Naive thymus-derived CD4-positive, alpha-beta T cell (primary cell): ENCODE results near the gene PRR5L. TPM values are rescaled to one million over a fixed set of nuclear protein-coding genes. Genes with fewer than 3 reads are reported as not detected.

Experiments used
- ATAC-seq: fragments of 150-1000 bp; cut with Tn5 transposase; 2 replicates; pipeline ENCODE4 v1.10.0; 2021; ENCODE audit warnings: mild to moderate bottlenecking, moderate library complexity
- CTCF ChIA-PET: fragments of 350-600 bp; sonication (Branson Sonifier 250); formaldehyde crosslinking; loops from one replicate; lab custom pipeline; 2021; ENCODE audit warnings: antibody characterized with exemption; lab: Charles Lee
- POLR2A ChIA-PET: fragments of 350-600 bp; sonication (Branson Sonifier 250); formaldehyde crosslinking; loops from one replicate; lab custom pipeline; 2021; ENCODE audit warnings: antibody characterized with exemption, inconsistent platforms; lab: Charles Lee
- DNase-seq, 9 donors: peaks; one replicate each; pipeline versions ENCODE4 v3.0.0 to v3.0.0-alpha.2; 2020 to 2022; ENCODE audit warnings: mixed read lengths in 1 of 9
- H3K27ac ChIP-seq: one replicate; pipeline ENCODE4 v1.7.0; 2013; ENCODE audit warnings: mild to moderate bottlenecking, low read depth, low read length, moderate library complexity
- H3K27me3 ChIP-seq, 2 donors: one replicate each; pipeline ENCODE4 v1.7.0; 2013; ENCODE audit warnings: low read length in 2 of 2, mild to moderate bottlenecking in 2 of 2, moderate library complexity in 2 of 2; ENCODE audit not compliant: control insufficient read depth in 2 of 2, insufficient read depth in 2 of 2
- H3K36me3 ChIP-seq, 3 experiments: 1 replicate in 2 of 3; 2 replicates in 1 of 3; pipeline ENCODE4 v1.7.0; 2013; ENCODE audit warnings: low read length in 3 of 3, mild to moderate bottlenecking in 3 of 3, moderate library complexity in 1 of 3; ENCODE audit not compliant: insufficient read depth in 3 of 3, control insufficient read depth in 2 of 3
- H3K4me1 ChIP-seq, 2 donors: one replicate each; pipeline ENCODE4 v1.7.0; 2013; ENCODE audit warnings: low read length in 2 of 2, mild to moderate bottlenecking in 2 of 2, moderate library complexity in 1 of 2; ENCODE audit not compliant: control insufficient read depth in 2 of 2, insufficient read depth in 2 of 2
- H3K4me3 ChIP-seq: 2 replicates; pipeline ENCODE4 v1.7.0; 2013; ENCODE audit warnings: mild to moderate bottlenecking, low read length
- H3K9me3 ChIP-seq, 3 experiments: 1 replicate in 2 of 3; 2 replicates in 1 of 3; pipeline ENCODE4 v1.7.0; 2013; ENCODE audit warnings: low read length in 3 of 3; ENCODE audit not compliant: control insufficient read depth in 2 of 3
- H3K27ac Mint-ChIP-seq, 9 donors: one replicate each; pipeline ENCODE4 v1.8.0; 2020 to 2022; ENCODE audit warnings: mixed read lengths in 9 of 9, mild to moderate bottlenecking in 8 of 9, moderate library complexity in 5 of 9, inconsistent platforms in 2 of 9
- H3K27me3 Mint-ChIP-seq, 5 donors: one replicate each; pipeline ENCODE4 v1.8.0; 2021 to 2022; ENCODE audit warnings: mixed read lengths in 5 of 5, mild to moderate bottlenecking in 1 of 5
- H3K36me3 Mint-ChIP-seq, 5 donors: one replicate each; pipeline ENCODE4 v1.8.0; 2020 to 2022; ENCODE audit warnings: mixed read lengths in 5 of 5, mild to moderate bottlenecking in 3 of 5, inconsistent platforms in 1 of 5
- H3K4me1 Mint-ChIP-seq, 7 donors: one replicate each; pipeline ENCODE4 v1.8.0; 2020 to 2022; ENCODE audit warnings: mixed read lengths in 7 of 7, mild to moderate bottlenecking in 3 of 7, inconsistent platforms in 1 of 7
- H3K4me3 Mint-ChIP-seq, 10 donors: one replicate each; pipeline ENCODE4 v1.8.0; 2020 to 2022; ENCODE audit warnings: mild to moderate bottlenecking in 10 of 10, mixed read lengths in 10 of 10, moderate library complexity in 6 of 10, inconsistent platforms in 2 of 10
- H3K9me3 Mint-ChIP-seq, 11 donors: one replicate each; pipeline ENCODE4 v1.8.0; 2020 to 2022; ENCODE audit warnings: mixed read lengths in 11 of 11, mild to moderate bottlenecking in 4 of 11, inconsistent platforms in 1 of 11, moderate library complexity in 1 of 11
- intact Hi-C, 2 donors: fragments of 100-400 bp; cut with micrococcal nuclease; formaldehyde crosslinking; loops; one replicate each; pipeline ENCODE4 v1.15.1; 2023
- polyA plus RNA-seq, 2 donors: library from polyadenylated mRNA; unstranded; fragments of 300-500 nt; fragmentation: Illumina TruSeq; gene quantifications; one replicate each; pipeline ENCODE4 v1.2.3, GENCODE V29; 2021
- total RNA-seq, 6 experiments: library from RNA in 5 of 6; stranded (reverse) in 5 of 6; gene quantifications; 1 replicate in 5 of 6; 2 replicates in 1 of 6; pipeline ENCODE4 v1.2.3 and lab custom pipeline; 2021 to 2026

PRR5L gene
- total and polyA plus RNA-seq, 7 experiments from 2014 or later: 0.10 to 47.6 (median 2.6) TPM

DNA sequence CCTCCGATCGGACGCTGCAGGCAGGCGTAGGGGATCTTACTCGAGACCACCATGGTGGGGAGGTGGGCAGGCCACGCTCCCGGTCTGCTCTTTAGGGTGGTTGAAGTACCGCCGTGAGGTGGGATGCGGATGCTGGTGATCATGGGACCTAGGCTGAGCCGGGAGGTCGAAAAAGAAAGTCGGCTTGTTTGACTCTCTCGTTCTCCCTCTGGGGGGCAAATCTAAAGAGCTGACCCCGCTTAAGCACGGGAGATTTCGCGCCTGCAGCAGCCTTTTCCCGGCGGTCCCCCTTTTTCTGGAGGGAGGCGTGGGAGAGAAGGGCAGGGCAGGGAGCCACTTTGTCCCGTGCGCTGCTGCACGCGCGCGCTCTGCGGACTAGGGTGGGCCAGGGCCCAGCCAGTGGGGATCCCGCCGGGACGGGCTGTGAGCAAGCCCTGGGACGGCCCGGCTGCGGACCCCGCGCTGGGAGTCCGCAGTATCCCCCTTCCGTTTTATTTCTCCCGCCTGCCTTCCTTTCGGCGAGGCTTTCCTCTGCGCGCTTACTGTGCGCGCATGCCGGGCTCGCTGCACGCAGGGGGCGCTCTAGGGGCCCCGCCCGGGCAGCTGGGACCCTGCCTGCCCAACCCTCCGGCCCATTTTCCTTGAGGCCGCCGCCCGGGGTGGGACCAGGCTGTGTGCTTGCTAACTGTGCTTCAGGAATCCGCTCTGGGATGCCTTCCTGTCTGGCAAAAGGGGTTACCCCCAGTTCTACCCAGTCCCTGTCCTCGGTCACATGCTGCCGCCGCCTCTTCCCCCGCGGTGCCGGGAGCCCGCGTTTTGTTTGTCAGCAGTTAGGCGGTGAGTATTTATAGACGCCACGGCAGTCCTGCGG, 81.0 kb downstream of the PRR5L start:
- Mint-ChIP-seq H3K36me3 (peaks cover 0 to 21% (median 0%) of the 10 kb centered on the region in 5 donors), H3K4me3 (peak overlapping the region; percentile 52 to 98 (median 74)), H3K9me3 (peaks cover 0 to 2% (median 0%) of the 10 kb centered on the region in 11 donors), H3K27me3 (peaks cover 37 to 67% (median 65%) of the 10 kb centered on the region in 5 donors), H3K27ac (peak overlapping the region in 2 of 9 donors; percentile 41 to 85), H3K4me1 (peaks cover 6 to 49% (median 22%) of the 10 kb centered on the region in 7 donors)
- CTCF ChIA-PET: interaction anchor here (0.6 to 1.0 kb wide), 2 partner anchors 25 to 102 kb away, joined by 3 read pairs; no protein-coding TSS in a partner anchor
- POLR2A ChIA-PET: no interaction called here
- peak in 3 of 9 donors; percentile 12 to 76 (median 26) for DNase-seq
- peak; percentile 81 for ATAC-seq
- Histone ChIP-seq H3K36me3 (no peaks in the 10 kb centered on the region), H3K27me3 (peaks cover 0 to 5% of the 10 kb centered on the region in 2 donors), H3K27ac (no peak overlapping the region), H3K9me3 (no peaks in the 10 kb centered on the region), H3K4me1 (peaks cover 0 to 19% of the 10 kb centered on the region in 2 donors), H3K4me3 (peak overlapping the region; percentile 71)
- intact Hi-C loops: loop anchor here in 1 of 2 donors (1.0 to 5.0 kb wide), 6 partner anchors 8 to 133 kb away; partner anchors contain the start of genes COMMD9 and TRAF6

DNA sequence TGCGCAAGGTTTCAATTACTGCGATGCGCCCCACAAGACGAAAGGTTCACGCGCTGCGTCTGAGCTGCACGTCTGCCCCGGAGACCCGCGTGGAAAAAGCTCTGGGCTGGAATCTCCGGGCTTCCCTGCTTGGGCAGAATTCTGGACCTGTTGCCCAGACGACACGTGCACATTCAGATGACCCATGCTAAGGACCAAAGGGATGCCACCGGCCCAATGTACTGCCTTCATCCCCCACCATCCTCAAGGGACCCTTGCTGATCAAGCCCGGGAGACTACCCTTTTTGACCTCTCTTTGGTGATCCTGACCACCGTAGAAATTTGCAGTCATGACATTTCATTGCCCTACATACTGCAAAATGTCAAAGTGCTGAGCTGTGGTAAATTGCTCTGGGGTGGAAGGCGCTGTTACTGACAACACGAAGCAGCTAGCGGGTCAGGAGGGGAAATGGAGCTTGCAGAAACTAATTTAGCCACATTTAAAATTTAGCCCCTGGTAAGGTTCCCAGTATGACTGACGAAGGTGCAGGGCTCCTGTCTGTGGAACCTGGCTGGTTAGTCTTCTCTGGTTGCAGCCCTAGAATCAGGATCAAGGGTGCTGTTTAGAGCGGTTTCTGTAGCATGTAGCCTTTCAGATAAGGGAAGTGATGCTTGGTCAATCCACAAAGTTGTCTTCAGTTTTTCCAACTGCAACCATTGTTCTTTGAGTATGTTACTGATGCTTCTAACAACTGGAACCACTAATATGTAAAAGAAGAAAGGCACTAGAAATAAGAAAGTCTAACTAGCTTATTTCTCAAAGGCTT, 81.9 kb downstream of the PRR5L start:
- no peak for DNase-seq
- Mint-ChIP-seq H3K27ac (peak overlapping the region in 1 of 9 donors; percentile 80), H3K27me3 (peaks cover 36 to 71% (median 59%) of the 10 kb centered on the region in 5 donors), H3K4me1 (peaks cover 6 to 49% (median 22%) of the 10 kb centered on the region in 7 donors), H3K9me3 (peaks cover 0 to 2% (median 0%) of the 10 kb centered on the region in 11 donors), H3K4me3 (peak overlapping the region; percentile 36 to 98 (median 64)), H3K36me3 (peaks cover 0 to 29% (median 0%) of the 10 kb centered on the region in 5 donors)
- Histone ChIP-seq H3K4me3 (peak overlapping the region; percentile 71), H3K36me3 (no peaks in the 10 kb centered on the region), H3K27me3 (peaks cover 0 to 5% of the 10 kb centered on the region in 2 donors), H3K27ac (no peak overlapping the region), H3K4me1 (peaks cover 0 to 25% of the 10 kb centered on the region in 2 donors), H3K9me3 (no peaks in the 10 kb centered on the region)
- ChIA-PET CTCF (interaction anchor here (0.6 to 1.0 kb wide), 2 partner anchors 26 to 101 kb away, joined by 3 read pairs; no protein-coding TSS in a partner anchor), POLR2A (no interaction called here)
- no peak for ATAC-seq
- intact Hi-C loops: loop anchor here in 1 of 2 donors (1.0 to 5.0 kb wide), 7 partner anchors 7 to 132 kb away; partner anchors contain the start of genes COMMD9 and TRAF6

DNA sequence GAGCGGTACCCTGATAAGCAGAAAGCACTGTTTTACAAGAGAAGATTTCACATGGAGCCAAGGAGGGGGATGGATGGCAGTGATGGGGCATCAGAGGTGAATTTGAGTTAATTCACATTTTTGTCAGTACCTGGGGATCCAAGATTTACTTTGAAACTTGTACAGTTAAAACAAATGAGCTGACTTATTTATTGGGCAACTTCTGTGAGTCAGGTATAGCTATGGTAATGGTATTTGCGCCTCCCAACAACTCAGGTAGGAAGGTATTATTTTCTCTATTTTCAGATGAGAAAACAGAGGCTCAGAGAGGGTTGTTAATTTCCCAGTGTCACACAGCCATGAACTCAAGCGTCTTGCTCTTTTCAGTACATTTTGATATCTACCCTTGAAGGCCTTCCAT, 83.6 kb downstream of the PRR5L start:
- peak overlapping the region; percentile 71 for H3K4me3 ChIP-seq
- H3K27me3 Mint-ChIP-seq: peaks cover 36 to 66% (median 44%) of the 10 kb centered on the region in 5 donors
- peaks cover 6 to 49% (median 22%) of the 10 kb centered on the region in 7 donors for H3K4me1 Mint-ChIP-seq

DNA sequence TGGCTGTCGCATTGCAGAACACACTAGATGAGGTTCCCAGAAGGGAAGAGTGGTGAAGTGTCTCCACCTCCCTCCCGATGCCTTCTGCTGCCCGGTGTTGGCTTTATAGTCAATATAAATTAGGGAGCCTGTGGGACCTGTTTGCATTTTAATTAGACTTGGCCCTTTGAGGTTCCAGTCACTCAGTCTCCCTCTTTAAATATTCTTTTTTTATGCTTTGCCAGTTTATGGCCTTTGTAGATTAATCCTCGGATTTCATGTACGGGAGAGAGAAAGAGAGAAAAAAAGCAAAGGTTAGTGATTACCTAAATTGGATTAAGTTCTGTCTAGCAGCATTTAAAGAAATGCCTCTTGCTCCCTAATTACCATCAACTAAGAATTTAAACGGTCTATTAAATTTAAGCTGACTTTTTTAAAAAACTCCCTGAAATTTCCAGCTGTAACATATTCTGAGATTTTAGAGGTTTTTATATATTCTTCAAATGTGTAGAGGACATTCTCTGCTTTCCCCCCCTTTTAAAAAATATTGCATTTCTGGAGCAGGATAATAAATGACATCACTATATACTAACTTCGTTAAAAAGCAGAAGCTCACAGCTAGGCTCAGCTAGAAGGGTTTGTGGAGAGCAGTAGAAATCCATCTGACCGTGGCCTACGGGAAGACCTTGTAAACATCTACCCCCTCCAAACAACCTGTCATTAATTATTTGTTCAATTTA, 84.4 kb downstream of the PRR5L start:
- Histone ChIP-seq H3K36me3 (no peaks in the 10 kb centered on the region), H3K9me3 (no peaks in the 10 kb centered on the region), H3K27me3 (peaks cover 0 to 5% of the 10 kb centered on the region in 2 donors), H3K4me1 (peaks cover 0 to 32% of the 10 kb centered on the region in 2 donors), H3K27ac (no peak overlapping the region), H3K4me3 (peak overlapping the region; percentile 1)
- intact Hi-C loops: loop anchor here in 1 of 2 donors (2.0 kb wide), 1 partner anchor 40 kb away; no protein-coding TSS in a partner anchor
- ATAC-seq (no peak), DNase-seq (no peak)
- H3K4me1 Mint-ChIP-seq: peaks cover 6 to 53% (median 19%) of the 10 kb centered on the region in 7 donors
- H3K36me3 Mint-ChIP-seq: peaks cover 0 to 41% (median 0%) of the 10 kb centered on the region in 5 donors
- H3K27me3 Mint-ChIP-seq: peaks cover 33 to 63% (median 40%) of the 10 kb centered on the region in 5 donors
- H3K27ac Mint-ChIP-seq: no peak overlapping the region
- POLR2A ChIA-PET: no interaction called here
- H3K9me3 Mint-ChIP-seq: no peaks in the 10 kb centered on the region
- H3K4me3 Mint-ChIP-seq: peak overlapping the region in 1 of 10 donors; percentile 52
- CTCF ChIA-PET: no interaction called here

More for the DNA sequence above, 83.6 kb downstream of the PRR5L start:
- Histone ChIP-seq H3K4me1 (peaks cover 0 to 32% of the 10 kb centered on the region in 2 donors), H3K36me3 (no peaks in the 10 kb centered on the region), H3K27ac (no peak overlapping the region), H3K27me3 (peaks cover 0 to 5% of the 10 kb centered on the region in 2 donors), H3K9me3 (no peaks in the 10 kb centered on the region)
- ATAC-seq (no peak), DNase-seq (no peak)
- peaks cover 0 to 37% (median 0%) of the 10 kb centered on the region in 5 donors for H3K36me3 Mint-ChIP-seq
- peaks cover 0 to 2% (median 0%) of the 10 kb centered on the region in 11 donors for H3K9me3 Mint-ChIP-seq
- intact Hi-C loops: loop anchor here in 1 of 2 donors (2.0 to 5.0 kb wide), 2 partner anchors 41 to 98 kb away; no protein-coding TSS in a partner anchor
- peak overlapping the region in 2 of 10 donors; percentile 7 to 66 for H3K4me3 Mint-ChIP-seq
- POLR2A ChIA-PET: no interaction called here
- CTCF ChIA-PET: no interaction called here
- H3K27ac Mint-ChIP-seq: no peak overlapping the region

DNA sequence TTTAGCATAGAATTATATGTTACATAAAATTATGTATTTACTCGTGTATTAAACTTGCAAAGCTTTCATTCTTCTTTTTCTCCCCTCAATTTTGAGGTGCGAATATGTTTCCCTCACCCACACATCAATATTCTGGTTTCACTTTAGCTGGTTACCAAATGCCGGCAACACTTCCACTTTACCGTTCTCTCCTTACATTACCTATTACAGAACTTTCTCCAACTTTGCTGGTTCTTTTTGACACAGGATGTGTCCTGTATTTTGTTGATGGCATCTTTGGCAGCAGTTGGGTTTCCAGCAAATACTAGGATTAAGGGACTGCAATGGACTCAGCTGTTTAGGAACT, 84.9 kb downstream of the PRR5L start:
- peaks cover 6 to 53% (median 13%) of the 10 kb centered on the region in 7 donors for H3K4me1 Mint-ChIP-seq
- peak overlapping the region in 1 of 9 donors; percentile 43 for H3K27ac Mint-ChIP-seq
- H3K4me1 ChIP-seq: peaks cover 0 to 37% of the 10 kb centered on the region in 2 donors
- H3K36me3 ChIP-seq: no peaks in the 10 kb centered on the region
- peak overlapping the region; percentile 1 for H3K4me3 ChIP-seq
- H3K27me3 Mint-ChIP-seq: peaks cover 29 to 57% (median 38%) of the 10 kb centered on the region in 5 donors
- H3K36me3 Mint-ChIP-seq: peaks cover 0 to 41% (median 0%) of the 10 kb centered on the region in 5 donors
- POLR2A ChIA-PET: no interaction called here
- ATAC-seq (no peak), DNase-seq (no peak)
- peak overlapping the region in 3 of 10 donors; percentile 1 to 66 (median 52) for H3K4me3 Mint-ChIP-seq
- H3K27ac ChIP-seq: no peak overlapping the region
- no peaks in the 10 kb centered on the region for H3K9me3 Mint-ChIP-seq
- peaks cover 0 to 5% of the 10 kb centered on the region in 2 donors for H3K27me3 ChIP-seq
- intact Hi-C loops: loop anchor here in 1 of 2 donors (2.0 kb wide), 1 partner anchor 40 kb away; no protein-coding TSS in a partner anchor
- CTCF ChIA-PET: no interaction called here
- H3K9me3 ChIP-seq: no peaks in the 10 kb centered on the region
